ENCODE results near the gene NBEA.

NBEA gene

GRCh38 chr13:35479706-35480105 is 537.6 kb downstream of the NBEA start:
- no peak for DNase-seq

- DNase-seq, result no peak
These were observed 538.3 kb downstream of the NBEA start for GRCh38 chr13:35480346-35480745.

DNA sequence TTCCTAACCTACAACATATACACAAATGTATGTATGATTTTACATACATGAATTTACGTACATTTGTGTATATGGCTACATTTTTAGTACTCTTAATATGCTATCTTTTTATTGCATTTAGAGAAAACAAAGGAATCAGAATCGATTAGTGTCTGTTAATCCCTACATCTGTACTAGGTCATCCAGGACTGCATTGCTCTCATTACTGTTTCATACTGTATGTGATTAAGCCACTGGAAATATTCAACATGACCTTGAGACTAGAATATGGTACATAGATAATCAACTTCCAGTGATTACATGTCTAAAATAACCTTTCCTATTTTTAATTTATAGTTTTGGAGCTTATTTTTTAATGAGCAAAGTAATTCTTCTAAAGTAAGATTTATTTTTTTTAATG is 539.7 kb downstream of the NBEA start:
- DNase-seq, result no peak

- no peak for DNase-seq
These were observed 540.5 kb downstream of the NBEA start for GRCh38 chr13:35482527-35482926.

GRCh38 chr13:35483761-35484160 is 541.7 kb downstream of the NBEA start:
- no peak for DNase-seq

DNA sequence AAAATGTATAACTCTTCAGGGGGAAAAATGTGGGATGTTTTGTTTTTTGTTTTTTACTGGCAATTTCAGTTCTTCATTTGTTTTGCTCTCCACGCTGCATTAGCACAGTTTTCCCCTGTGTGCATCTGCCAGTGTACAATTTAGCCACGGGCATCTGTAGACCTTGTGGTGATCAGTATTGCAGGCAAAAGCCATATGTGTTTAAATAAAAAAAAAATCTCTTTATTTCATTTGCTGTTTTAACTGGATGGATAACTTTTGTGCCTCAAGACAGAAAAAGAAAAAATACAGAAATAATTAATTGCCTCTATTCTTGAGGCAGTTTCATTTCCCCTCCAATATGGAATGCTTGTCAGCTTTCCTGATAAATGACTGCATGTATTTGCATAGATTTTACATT is 542.3 kb downstream of the NBEA start:
- DNase-seq, result no peak

- no peak for DNase-seq
These were observed 543.4 kb downstream of the NBEA start for GRCh38 chr13:35485424-35485823.

DNA sequence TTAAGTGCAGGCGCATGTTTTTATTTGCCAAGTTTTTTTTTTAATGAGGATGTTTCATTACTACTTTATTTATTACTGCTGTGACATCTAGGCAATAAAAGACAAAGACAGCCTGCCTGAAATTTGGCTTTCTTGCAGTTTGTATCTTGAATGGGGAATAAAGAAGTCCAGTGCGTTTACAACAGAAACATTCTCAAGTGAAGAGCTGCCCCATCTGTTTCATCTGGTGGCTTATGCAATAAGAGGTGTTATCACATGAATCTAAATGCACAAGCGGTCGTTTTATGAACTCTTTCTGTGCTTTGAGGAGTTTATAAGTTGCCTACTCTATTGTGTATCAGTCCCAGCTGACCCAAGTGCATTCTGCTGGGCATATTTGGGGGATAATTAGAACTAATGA is 547.0 kb downstream of the NBEA start:
- DNase-seq, result no peak

GRCh38 chr13:35496006-35496405 is 553.9 kb downstream of the NBEA start:
- DNase-seq, result no peak

- DNase-seq, result no peak
These were observed 554.8 kb downstream of the NBEA start for GRCh38 chr13:35496761-35497386.

GRCh38 chr13:35498231-35498630 is 556.2 kb downstream of the NBEA start:
- no peak for DNase-seq

DNA sequence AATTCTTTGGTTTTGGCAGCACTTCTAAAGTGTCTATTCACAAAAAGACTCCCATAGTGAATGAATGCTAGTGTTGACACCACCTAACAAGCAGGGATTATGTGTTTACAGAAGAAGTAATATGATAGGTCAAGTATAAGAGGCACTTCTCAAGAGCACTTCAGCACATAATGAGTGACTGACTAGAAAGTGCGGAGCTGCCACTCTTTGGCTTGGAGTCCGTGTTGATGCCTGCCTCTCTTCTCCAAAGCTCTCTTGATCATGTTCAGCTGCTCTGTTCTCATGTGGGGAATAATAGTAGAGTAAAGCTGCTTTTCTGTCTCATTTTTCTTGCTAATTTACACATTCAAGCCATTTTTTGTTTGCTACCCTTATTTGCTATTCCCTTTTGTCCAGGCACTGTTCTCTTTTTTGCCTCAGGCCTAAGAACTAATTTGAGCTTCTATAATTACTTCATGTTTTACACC is 557.2 kb downstream of the NBEA start:
- DNase-seq, result peak; percentile 95

DNA sequence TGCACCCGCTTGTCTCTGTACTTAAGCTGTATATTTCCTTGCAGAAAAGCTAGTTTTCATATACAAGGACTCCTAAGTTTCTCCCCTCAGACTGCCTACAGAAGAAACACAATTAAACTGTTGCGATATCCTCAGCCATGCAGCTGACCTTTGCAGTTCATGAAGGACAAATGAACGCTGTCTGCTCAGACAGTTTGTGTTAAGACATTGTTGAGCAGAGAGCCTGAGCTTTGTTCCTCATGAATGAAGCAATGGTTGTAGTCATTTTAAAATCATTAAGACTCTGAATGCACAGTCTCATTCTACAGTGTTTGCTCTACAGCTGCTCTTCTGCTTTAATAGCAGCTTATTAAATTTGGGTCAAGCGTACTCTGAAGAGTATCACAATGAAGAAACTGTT is 557.6 kb downstream of the NBEA start:
- peak; percentile 57 for DNase-seq

DNA sequence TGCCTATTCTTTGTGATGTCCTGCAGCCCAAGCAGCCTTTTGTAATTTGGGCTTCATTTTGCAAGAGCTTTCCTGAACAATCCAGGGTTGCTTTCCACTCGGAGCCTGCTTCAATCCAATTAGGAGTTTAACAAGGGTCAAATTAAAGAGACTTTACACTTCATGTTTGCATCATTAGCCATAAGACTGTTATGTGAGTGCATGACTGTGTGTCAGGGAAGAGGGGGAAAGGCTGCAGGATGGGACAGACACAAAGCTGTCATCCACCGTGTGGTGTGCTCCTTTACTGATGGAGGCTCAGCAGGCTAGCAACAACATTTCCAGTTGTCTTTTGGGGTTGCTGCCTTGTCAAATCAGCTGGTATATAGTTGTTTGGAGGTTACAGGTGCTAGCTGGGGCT is 558.1 kb downstream of the NBEA start:
- no peak for DNase-seq

- no peak for DNase-seq
These were observed 559.7 kb downstream of the NBEA start for GRCh38 chr13:35501661-35502235.

DNA sequence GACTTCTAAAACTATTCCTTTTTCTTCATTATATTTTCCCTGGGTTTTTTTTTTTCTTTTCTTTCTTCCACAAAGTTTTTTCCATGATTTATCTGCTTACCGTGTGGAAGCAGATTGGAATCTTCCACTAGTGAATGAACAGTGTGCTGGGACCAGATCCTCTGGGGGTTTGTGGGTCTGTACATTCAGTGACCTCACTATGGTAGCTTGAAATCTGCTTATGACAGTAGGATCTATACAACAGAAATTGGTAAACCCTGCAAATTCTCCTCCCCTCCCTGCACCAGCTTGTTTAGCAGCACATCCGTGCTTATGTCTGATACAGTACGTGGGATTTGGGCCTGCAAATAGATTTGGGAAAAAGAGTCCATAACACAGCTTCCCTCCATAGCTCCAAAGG is 560.4 kb downstream of the NBEA start:
- no peak for DNase-seq

DNA sequence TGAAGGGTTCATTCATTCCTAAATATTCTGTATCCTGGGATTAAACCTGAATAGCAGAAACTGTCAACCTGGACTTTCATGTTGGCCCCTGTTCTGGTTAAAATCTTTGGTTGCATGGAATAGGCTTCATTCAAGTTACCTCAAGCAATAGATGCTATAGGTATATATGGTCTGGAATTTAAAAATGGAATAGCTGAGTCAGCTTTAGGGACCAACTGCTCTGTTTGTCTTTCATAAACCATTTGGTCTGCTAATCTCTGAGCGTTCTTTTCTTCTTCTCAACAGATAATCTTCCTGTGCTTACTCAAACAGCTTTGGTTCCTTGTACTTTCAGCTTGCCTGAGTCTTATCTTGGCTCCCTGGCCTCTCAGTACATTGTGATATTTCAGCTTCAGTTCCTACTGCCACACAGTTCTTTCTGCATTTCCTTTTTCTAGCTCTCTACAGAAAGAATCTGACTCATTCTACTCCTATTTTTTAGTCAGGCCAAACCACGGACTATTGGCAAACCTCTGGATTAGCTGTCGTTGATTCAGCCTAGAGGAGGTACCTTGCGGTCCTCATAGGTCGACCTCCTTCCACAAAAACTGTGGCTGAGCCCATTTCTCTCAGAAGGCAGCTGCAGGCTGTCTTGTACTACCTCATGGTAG is 570.3 kb downstream of the NBEA start:
- no peak for DNase-seq

GRCh38 chr13:35514061-35514477 is 572.0 kb downstream of the NBEA start:
- peak; percentile 78 for DNase-seq

DNA sequence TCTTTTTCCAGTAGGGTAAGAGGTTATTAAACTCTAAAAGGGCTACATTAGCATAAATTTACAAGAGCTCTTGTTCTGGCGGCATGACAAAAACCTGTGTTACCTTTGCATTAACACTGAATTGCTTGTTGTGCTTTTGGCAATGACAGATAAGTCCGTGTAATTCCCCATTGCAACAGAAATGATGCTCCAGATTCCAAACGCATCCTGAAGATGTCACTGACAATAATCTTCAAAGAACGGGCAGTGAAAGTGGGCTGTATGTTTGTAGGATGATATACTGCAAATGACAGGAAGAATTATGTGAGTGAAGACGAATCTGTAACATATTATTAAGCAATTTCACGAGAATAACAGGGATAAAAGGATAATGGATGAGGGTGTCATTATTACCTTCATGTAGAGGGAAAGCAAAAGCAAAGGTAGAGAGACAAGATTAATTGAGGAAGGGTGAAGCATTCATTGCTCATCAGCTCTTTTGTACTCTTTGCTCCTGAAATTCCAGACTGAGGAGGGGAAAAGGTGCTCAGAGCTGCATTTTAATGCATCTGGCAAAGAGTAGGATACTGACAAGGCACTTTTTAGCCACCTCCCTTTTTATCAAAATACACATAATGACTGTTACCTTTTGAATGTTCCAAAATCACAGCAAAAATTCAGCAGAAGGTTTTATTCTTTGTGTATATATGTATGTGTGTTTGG is 572.9 kb downstream of the NBEA start:
- peak; percentile 80 for DNase-seq

DNA sequence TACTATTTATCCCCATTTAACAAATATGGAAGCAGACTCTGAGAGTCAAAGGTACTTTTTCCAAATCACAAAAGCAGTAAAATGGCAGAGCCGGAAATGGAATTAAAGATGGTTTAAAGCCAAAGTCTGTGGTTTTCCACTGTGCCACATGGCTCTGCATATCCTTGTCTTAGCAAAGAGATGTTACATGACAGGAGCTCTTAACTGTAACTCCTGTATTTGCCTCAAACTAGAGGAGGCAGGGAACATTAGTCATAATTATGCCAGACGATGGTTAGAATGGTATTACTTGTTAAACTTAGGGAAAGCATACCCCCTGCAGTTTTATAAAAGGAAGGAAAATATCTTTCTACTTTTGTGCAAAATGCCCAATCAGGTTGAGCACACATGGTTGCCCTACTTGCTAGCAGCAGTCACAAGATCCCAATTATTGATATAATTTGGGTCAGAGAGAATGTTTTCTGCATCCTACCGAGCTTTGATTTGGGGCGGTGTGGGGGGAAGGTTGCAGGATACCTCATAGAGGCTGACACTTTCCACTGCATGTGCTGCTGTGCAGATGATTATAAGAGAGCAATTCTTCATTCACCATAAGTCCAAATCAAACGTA is 576.4 kb downstream of the NBEA start:
- no peak for DNase-seq

DNA sequence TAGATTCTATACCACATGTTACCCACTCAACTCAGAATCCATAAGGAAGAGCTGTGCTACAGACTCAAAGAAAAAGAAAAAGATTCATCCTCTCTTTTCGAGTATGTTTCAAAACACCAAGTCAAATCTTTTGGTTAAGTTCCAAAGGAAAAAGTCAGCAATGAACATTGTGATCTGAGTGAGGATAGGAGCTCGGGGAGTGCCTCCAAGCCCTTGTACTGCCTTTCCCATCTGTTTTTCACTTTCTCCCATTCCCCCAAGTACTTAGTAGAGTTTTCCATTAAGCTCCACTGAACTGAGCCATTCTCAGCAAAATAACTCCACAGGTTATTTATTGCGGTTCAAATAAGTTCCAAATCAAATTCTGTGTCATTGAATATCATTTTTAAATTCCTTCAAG is 582.1 kb downstream of the NBEA start:
- no peak for DNase-seq

DNA sequence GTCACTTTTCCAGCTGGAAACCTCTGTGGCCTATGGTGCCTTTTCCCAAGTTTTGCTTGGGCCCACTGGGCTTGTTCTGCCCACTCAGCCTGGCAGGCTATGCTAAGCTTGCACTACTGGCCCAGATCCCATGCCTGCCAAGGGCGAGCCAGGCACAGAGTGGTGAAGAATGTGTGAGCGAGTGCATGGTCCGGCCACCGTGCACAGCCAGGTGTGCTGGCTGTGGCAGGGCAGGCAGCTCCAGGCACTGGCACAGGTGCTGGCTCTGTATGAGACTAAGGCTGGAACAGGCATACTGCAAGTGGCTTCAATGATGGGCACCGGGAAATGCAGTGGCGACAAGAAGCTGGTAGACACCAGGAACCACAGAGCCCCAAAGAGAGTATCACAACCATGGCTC is 584.5 kb downstream of the NBEA start:
- no peak for DNase-seq

- no peak for DNase-seq
These were observed 585.4 kb downstream of the NBEA start for GRCh38 chr13:35527451-35527850.

DNA sequence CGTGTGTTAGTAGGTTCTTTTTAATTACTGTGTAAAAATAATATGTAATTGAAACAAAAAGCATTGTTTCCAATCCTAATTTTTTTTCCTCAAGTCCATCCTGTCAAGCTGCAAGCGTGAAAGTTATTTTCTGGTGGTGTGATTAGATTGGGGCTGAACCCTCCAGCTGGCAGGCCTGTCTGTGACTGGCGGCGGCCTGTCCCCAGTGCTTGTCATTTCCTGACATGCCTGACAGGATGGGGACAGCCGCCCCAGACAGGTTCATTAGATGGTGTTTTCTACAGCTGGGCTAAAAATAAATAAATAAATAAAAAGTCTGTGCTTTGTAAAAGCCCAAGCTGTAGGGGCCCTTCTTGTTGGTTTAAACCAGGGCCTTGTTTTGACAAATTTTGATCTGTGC is 588.1 kb downstream of the NBEA start:
- DNase-seq, result no peak
